ENCODE results near the gene RAB8A.
"Not testable (repeated sequence)": the region's sequence is repeated elsewhere in the genome, so short reads cannot be mapped to it uniquely, and the experiment has no call there.

RAB8A gene

DNA sequence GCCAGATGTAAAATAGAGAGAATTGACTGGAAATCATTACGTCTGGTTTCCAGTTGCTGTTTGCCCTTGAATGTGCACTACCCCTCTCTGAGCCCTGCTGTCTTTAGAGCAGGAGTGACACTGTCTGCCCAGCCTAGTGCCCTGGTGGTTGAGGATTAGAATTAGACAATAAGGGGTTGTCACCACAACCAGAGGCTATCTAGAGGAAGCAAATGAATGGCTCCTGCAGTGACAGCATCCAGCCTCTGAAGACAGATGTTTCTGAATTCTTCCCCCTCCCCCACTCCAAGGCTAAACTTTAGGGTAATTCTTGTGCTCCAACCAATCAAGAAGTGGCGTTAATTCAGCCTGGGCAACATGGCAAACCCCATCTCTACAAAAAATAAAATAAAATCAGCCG is 2.0 kb downstream of the RAB8A start:
- DNase-seq: no peak

DNA sequence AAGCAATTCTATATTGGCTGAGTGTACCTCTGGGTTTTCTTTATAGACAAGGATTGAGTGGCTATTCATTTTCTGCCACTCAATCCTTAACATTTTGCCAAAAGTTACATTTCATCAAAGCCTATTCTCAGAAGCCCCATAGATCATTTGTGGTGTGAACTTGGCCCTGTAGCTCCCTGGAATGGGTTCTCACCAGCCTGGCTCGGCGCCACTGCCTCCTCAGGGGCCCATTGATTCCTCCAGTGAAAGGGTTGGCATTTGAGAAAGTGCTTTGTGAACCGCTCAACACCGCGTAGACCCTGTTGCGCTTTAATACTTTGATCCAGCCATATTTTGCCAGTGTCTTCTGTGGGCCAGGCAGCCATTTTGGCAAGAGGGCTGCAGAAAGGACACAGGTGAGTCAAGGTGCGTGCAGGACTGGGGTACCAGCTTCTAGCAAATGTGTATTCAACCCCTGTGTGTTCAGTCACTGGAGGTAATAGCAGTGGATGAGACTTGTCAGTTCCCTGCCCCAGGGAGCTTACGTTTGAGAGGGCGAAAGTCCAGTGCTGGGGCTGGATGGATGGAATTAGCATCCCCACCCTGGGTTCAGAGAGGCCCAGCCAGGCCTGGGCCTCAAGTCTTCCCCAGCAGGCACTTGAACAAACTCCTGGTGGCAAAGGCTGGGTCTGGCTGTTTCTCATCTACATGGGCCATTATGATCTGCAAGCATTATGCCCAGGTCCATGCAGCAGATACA is 3.8 kb downstream of the RAB8A start:
- DNase-seq: no peak

DNA sequence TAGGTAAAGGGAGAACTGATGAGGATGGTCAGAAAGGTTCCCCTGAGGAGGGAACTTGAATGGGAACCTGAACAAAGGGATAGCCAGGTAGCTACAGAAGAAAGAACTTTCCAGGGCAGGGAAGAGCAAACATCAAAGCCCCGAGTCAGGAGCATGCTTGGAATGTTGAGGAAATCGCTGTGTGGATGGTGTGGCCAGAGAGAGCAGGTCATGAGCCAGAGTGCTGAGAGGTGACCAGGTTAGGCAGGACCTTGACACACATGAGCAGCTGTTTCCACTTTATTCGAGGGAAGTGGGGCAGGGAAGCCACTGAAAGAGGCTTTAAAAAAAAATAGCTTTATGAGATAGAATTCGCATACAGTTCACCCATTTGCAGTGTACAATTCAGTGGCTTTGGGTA is 4.4 kb downstream of the RAB8A start:
- no peak for DNase-seq

DNA sequence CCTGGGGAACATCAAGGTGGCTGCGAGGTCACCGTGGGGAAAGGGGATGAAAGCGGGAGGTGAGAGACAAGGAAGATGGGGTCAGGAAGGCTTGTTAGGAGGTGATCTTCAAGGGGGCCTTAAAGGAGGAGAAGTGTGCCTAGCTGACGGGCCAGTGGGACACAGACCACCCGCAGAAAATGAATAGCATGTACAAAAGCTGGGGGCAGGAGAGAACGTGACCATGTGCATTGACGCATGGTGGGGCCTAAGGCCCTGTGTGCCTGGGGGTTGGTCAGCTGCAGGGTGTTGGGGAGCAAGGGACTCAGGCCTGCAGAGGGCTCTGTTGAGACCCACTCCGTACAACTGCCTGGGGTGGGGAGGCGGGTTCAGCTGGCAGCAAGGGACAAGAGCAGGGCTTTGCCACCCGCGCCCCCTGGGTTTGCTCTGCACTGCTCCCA is 5.9 kb downstream of the RAB8A start:
- no peak for DNase-seq

DNA sequence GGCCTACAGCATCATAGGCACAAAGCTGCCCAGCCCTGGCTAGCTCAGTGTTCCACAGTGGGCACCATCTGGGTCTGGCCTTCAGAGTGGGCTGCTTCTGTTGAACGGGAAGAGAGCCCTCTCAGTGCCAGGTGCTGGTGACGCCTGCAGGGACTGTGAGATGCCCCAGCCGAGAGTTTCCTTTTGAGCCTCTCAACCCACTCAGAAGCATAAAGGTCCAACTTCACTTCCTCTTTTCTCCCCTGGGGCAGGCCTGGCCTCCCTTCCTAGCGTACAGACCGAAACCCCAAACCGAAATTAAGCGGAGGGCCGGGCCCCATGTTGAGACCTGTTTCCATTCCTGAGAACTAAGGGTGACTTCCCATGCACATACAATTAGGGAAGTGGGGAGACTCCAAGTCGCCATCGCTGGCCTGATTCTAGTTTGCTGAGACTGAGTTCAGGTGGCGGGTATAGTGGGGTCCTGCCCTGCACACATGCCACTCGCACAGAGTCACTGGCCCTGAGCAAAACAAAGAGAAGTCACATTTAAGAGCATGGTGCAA is 6.9 kb downstream of the RAB8A start:
- no peak for DNase-seq

- not testable (repeated sequence) for DNase-seq
These were observed 7.6 kb downstream of the RAB8A start for GRCh38 chr19:16119075-16119857.

DNA sequence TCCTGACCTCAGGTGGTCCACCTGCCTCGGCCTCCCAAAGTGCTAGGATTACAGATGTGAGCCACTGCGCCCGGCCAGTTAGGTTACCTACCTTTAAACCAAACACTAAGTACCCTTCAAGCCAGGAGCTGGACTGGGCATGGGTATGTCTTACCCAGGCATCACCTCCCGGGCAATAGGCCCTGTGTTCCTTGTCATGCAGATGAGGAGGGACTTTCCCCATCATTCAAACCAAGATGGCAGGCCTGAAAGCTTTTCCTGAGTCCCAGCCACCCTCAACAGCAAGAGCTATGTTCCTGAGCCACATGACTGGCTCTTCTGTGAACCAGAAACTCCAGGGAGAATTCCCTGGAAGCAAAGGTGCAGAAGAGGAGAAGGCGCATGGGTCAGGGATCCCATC is 9.5 kb downstream of the RAB8A start:
- DNase-seq: no peak

DNA sequence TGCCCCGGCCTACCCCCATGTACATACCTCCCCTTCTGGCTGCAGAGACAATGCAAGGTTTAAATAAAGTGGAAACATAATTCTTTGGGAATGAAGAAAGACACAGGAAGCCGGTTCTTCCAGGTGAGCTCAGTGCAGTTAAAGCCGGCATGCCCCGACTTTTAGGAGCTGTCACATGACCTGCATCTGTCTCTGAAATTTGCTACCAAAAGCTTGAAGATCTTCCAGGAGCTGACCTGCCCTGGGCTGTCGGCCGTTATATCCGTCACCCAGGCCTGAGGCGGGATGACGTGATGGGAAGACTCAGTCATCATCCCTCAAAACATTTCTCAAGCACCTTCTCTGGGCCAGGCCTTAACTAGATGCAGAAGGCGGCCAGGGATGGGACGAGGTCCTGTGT is 10.3 kb downstream of the RAB8A start:
- DNase-seq: no peak

GRCh38 chr19:16124953-16125352 is 13.3 kb downstream of the RAB8A start:
- no peak for DNase-seq

GRCh38 chr19:16125737-16126495 is 14.2 kb downstream of the RAB8A start:
- DNase-seq: no peak

GRCh38 chr19:16127080-16127479 is 15.4 kb downstream of the RAB8A start:
- no peak for DNase-seq

- no peak for DNase-seq
These were observed 16.2 kb downstream of the RAB8A start for GRCh38 chr19:16127776-16128371.

- DNase-seq: no peak
These were observed 20.0 kb downstream of the RAB8A start for GRCh38 chr19:16131648-16132047.

- DNase-seq: no peak
These were observed 22.1 kb downstream of the RAB8A start for GRCh38 chr19:16133818-16134217.

- DNase-seq: no peak
These were observed 22.8 kb downstream of the RAB8A start for GRCh38 chr19:16134510-16134909.

- no peak for DNase-seq
These were observed 23.9 kb downstream of the RAB8A start for GRCh38 chr19:16135430-16136127.

- DNase-seq: no peak
These were observed 24.7 kb downstream of the RAB8A start for GRCh38 chr19:16136185-16136999.

GRCh38 chr19:16139752-16140151 is 28.1 kb downstream of the RAB8A start:
- no peak for DNase-seq

- no peak for DNase-seq
These were observed 29.4 kb downstream of the RAB8A start for GRCh38 chr19:16141043-16141442.

DNA sequence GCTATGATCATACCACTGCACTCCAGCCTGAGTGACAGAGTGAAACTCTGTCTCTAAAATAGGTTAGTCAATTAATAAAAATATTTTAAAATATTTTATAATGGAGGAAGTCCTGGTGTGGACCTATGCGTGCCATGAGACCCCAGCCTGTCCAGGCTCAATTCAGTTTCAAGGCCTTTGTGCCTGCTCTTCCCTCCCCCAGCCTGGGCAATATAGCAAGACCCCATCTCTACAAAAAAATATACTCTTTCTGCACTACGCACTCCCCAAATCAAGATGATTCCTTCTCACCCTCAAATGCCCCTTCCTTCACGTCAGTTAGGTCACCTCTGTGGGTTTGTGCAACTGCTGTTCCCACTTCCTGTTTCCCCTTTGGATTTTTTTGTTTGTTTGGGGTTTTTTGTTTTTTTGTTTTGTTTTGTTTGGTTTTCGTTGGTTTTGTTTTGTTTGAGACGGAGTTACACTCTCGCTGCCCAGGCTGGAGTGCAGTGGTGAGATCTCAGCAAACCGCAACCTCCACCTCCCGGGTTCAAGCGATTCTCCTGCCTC is 30.4 kb downstream of the RAB8A start:
- no peak for DNase-seq
